Gastroesophageal sphincter (tissue), 3 donors: ENCODE data around the gene RAB3C.

Experiments used
- EP300 ChIP-seq: sonication (generic); formaldehyde crosslinking; IDR thresholded peaks from one replicate; pipeline ENCODE4 v1.6.1; 2017; ENCODE audit warnings: antibody characterized with exemption, mild to moderate bottlenecking
- POLR2AphosphoS5 ChIP-seq: sonication (generic); formaldehyde crosslinking; IDR thresholded peaks from one replicate; pipeline ENCODE4 v1.6.1; 2017; ENCODE audit warnings: antibody characterized with exemption
- TF ChIP-seq, protein P1 (sequence below), 4 experiments: fragments of 200-600 bp in 2 of 4; fragments of 450-650 bp in 2 of 4; sonication (generic) in 1 of 4; IDR thresholded peaks; one replicate each; pipeline ENCODE4 v1.5.1; 2017 to 2019; ENCODE audit warnings: antibody characterized with exemption in 4 of 4, mild to moderate bottlenecking in 2 of 4, moderate library complexity in 2 of 4

DNA sequence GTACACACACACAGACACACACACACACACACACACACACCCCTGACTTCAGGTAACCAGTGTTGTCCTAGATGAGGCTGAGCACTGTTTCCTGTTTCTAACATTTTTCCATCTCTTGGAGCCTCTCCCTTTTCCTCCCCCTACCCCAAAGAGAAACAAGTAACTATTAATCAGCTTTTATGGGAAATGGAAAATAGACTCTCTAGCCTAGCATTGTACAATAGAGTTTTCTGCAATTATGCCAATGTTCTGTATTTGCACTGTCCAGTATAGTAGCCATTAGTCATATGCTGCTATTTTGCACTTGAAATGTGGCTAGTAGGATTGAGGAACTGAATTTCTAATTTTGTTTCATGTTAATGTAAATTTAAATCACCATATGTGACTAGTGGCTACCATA is 33.1 kb downstream of the RAB3C start:
- no peak for TF ChIP-seq POLR2AphosphoS5
- TF ChIP-seq, protein P1, sequence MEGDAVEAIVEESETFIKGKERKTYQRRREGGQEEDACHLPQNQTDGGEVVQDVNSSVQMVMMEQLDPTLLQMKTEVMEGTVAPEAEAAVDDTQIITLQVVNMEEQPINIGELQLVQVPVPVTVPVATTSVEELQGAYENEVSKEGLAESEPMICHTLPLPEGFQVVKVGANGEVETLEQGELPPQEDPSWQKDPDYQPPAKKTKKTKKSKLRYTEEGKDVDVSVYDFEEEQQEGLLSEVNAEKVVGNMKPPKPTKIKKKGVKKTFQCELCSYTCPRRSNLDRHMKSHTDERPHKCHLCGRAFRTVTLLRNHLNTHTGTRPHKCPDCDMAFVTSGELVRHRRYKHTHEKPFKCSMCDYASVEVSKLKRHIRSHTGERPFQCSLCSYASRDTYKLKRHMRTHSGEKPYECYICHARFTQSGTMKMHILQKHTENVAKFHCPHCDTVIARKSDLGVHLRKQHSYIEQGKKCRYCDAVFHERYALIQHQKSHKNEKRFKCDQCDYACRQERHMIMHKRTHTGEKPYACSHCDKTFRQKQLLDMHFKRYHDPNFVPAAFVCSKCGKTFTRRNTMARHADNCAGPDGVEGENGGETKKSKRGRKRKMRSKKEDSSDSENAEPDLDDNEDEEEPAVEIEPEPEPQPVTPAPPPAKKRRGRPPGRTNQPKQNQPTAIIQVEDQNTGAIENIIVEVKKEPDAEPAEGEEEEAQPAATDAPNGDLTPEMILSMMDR (IDR thresholded peaks at IDR 0.05) = no peak
- TF ChIP-seq EP300 = no peak
